Breast epithelium (tissue), 3 donors: Measurements from ENCODE around the gene AGPAT2.

Source experiments
- POLR2A ChIP-seq: fragments of 450-650 bp; IDR thresholded peaks from one replicate; pipeline ENCODE4 v1.6.1; 2016; ENCODE audit warnings: antibody characterized with exemption, mild to moderate bottlenecking, moderate library complexity
- POLR2AphosphoS5 ChIP-seq, 3 donors: sonication (generic); formaldehyde crosslinking; IDR thresholded peaks; one replicate each; pipeline ENCODE4 v1.6.1; 2017; ENCODE audit warnings: antibody characterized with exemption in 3 of 3
- TF ChIP-seq, protein P1 (sequence below), 3 donors: fragments of 450-650 bp; IDR thresholded peaks; one replicate each; pipeline ENCODE4 v1.5.1; 2016 to 2017; ENCODE audit warnings: antibody characterized with exemption in 3 of 3, mild to moderate bottlenecking in 3 of 3, moderate library complexity in 3 of 3

DNA sequence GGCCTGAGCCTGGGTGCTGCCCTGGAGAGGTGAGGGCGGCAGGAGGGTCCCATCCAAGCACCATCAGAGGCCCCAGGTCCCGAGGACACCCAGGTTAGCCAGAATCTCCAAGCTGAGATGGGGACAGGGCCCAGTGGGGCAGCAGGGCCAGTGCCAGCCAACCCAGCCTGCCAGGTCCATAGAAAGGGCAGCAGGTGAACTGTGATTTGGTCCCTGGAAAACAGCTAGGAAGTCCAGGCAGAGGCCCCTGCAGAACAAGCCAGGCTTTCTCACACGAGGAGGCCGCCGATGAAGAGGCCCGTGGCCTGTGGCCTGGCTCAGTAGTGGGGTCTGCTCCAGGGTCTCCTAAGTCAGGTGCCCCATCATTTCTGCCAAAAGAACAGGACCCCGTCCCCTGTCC, 2.0 kb downstream of the AGPAT2 start:
- TF ChIP-seq POLR2A (no peak), POLR2AphosphoS5 (IDR thresholded peaks at IDR 0.05) (no peak)
- TF ChIP-seq, protein P1, sequence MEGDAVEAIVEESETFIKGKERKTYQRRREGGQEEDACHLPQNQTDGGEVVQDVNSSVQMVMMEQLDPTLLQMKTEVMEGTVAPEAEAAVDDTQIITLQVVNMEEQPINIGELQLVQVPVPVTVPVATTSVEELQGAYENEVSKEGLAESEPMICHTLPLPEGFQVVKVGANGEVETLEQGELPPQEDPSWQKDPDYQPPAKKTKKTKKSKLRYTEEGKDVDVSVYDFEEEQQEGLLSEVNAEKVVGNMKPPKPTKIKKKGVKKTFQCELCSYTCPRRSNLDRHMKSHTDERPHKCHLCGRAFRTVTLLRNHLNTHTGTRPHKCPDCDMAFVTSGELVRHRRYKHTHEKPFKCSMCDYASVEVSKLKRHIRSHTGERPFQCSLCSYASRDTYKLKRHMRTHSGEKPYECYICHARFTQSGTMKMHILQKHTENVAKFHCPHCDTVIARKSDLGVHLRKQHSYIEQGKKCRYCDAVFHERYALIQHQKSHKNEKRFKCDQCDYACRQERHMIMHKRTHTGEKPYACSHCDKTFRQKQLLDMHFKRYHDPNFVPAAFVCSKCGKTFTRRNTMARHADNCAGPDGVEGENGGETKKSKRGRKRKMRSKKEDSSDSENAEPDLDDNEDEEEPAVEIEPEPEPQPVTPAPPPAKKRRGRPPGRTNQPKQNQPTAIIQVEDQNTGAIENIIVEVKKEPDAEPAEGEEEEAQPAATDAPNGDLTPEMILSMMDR (IDR thresholded peaks at IDR 0.05) = no peak
